Hematopoietic multipotent progenitor cell (in vitro differentiated cells): ENCODE data around the gene TFAP2B. TPM values are rescaled to one million over a fixed set of nuclear protein-coding genes. Genes with fewer than 3 reads are reported as not detected.

Experiments
- DNase-seq, 3 donors: peaks; one replicate each; pipeline ENCODE4 v3.0.0-alpha.2; 2011 to 2015; ENCODE audit warnings: low read depth in 2 of 3, low spot score in 2 of 3
- total RNA-seq: library from RNA; depleted of rRNA; stranded (reverse); fragments of >200 nt; gene quantifications from one replicate; pipeline ENCODE4 v1.2.3, GENCODE V29; 2012

The TFAP2B gene
- under 0.01 TPM for total RNA-seq

DNA sequence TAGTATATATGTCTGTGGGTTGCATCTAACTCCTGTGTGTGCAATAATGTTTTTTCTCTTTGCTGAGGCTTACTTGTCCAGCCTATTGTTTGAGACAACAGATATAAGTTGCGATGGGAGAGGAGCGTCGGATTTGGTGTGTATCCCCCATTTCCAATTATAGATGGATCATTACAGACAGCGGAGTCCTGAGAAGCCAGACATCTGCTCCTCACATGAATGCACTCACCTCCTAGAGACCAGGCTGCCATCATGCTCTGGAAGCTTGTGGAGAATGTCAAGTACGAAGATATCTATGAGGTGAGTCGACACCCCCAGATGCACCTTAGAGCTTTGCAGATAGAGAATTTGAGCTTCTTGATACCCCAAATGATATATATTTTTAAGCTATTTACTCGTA is at the start of gene TFAP2B:
Gene TFAP2B (plus strand): TSS at position 199 of the 400 bp plus-strand sequence. CDS start 21 bp downstream, at position 220.
- no peak for DNase-seq

DNA sequence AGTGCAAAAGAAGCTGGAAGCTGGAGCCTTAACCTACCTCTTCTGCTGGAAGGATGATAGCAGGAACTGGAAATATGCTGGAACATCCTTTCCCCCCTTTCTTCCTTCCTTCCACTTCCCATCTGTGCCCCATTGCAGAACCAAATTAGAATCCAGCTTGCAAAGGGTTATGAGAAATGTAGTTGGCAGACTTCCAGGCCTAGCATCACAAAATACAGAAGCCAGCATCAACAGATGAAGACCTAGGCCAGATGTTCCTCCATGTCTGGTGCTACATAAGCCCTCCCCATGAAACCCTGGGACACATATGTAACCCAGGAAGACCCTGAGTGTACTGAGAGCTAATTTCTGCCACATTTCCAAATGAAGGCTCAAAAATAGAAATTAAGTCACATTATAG is 40.0 kb upstream of the TFAP2B start:
- no peak for DNase-seq

DNA sequence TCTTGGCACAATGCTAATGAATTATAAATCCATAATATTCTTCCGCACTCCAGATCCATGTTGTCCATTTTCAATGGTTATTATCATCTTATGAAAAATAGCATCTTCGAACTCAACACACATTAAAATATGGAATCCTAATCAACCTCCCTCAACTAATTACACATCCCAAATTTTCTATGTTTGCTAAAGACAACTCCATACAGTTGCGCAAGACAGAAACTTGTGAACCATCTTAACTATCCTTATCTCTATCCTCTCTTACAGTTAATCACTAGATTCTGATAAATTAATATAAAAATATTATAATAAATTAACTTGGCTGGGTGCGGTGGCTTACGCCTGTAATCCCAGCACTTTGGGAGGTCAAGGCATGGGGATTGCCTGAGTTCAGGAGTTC is 38.3 kb upstream of the TFAP2B start:
- no peak for DNase-seq

DNA sequence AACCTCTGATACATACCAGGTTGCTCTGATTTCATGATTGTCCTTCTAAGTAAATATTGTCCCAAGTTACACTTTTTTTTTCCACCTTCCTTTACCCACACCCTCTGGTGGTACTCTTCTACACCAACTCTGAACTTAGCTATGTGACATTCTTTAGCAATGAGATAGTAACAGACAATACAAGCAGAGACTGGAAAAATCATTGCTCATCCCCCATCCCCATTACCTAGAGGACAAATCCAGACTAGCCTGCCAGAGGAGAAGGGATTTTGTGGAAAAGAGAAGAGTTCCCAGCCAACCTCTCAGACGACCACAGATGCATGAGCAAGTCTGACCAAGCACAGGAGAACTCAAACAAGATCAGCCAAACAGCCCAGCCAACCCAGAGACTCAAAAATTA is 32.8 kb upstream of the TFAP2B start:
- no peak for DNase-seq

DNA sequence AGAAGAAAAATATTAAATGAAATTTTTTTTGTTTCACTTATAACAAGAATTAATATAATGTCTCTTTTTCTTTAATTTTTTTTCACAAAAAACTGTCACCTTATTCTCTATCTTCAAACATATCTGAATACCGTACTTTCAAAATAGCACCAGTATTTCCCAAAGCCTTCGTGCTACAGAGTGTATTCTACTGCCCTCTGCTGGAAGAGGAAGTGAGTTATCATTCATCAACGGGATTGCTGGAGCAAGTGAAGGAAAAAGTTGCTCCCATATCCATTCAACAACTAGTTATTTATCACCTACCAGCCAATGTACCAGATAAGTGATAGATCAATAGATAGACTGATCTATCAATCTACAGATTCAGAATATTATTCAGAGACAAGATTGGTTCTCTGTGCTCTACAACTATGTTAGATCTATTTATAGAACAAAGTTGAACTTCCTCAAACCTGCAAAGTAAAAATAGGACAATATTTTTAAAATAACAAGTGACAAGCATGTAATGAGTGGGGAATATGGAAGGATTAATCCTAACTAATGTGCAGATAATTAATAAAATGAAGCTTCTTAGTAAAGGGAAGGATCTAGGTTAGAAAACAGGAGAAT is 26.7 kb upstream of the TFAP2B start:
- DNase-seq, result peak in 2 of 3 donors; percentile 16 to 42

DNA sequence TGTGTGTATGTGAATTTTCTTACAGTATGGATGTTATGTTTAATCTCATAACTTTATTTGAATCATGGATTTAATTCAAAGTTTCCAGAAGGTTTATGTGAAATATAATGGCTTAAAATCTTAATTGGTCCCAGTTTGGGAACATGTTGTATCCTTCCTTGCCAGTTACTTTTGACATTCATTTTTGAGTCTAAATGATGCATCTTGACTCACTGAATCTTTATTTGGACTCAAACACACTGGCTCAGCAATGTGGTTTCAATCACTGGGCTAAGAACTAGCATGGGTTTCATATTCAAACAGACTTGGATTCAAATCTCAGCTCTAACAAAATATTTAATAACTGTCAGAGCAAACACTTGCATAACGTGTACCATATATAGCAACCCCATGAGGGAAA is 25.9 kb upstream of the TFAP2B start:
- DNase-seq, result no peak

DNA sequence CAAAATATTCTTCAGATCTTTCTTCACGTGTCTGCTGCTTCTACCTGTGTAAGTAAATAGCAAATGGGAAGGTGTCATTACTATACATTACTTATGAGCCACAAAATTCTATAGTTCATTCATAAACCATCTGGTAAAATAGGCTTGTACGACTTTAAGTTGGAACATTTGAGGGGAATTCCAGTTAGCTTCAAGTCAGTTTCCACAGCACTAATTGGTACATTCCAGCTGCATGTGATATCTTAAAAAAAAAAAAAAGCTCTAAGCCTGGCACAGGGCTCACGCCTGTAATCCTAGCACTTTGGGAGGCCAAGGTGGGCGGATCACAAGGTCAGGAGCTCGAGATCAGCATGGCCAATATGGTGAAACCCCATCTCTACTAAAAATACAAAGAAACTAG is 23.1 kb upstream of the TFAP2B start:
- DNase-seq, result no peak

DNA sequence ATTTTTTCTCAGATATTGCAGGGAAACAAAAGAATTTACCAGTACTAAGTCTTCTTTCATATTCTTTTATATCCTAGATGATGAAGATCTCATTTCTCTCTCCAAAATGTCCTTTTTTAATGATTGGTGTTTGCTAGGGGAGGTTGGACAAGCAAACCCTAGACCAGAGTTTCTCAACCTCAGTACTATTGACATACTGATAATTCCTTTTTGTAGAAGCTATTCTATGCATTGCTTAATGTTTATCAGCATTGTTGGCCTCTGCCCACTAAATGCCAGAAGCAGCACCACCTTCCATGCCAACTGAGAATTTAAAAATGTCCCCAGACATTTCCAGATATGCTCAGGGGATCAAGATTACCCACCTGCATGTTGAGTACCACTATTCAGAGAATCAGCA is 14.4 kb upstream of the TFAP2B start:
- no peak for DNase-seq

DNA sequence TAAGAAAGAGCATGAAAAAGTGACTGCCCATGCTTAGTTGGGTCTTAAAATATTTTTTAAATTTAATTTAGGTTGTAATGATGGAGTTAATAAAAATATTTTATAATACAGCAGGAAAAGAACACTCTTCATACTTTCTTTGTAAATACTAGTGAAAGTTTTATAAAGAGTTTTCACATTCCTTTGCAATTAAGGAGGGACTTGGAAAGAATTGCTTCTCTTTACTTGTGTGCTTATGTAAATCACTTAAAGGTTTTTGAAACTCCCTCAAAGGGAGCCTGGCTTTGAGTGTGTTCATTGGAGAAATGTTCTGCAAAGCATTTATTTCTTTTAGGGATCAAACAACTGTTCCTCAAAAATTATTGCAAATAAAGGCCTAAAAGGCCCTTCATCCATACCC is 11.6 kb upstream of the TFAP2B start:
- DNase-seq, result no peak

DNA sequence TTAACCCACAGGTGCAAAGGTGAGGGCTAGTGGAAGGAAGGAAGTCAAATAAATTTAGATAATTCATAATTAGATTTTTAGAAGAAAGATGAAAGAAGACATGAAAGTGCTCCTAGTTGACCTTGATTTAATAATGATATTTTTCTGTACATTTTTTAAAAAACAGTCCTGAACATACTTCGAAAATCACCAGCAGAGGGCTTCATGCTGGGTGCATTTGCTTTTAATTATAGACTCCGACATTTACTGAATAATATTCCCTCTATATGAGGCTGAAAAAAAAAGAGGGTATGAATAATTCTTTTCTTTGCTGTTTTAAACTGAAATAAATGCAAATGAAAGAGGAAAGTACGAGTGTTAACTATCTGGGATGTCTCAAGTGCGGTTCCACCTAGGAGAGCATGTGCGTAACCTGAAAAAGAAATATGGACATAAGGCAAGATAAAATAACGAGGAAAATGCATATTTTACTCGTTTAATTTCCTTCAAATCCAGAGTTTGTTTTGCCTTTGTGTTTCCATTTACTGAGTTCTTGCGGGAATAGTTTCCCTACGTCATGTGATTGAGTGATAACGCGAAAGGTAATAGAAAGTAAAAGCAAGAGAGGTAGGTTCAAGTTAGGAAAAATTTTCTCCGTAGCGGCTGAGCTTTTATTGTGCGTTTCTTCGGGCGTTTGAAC is 3.1 kb upstream of the TFAP2B start:
- DNase-seq, result peak in 1 of 3 donors; percentile 56

DNA sequence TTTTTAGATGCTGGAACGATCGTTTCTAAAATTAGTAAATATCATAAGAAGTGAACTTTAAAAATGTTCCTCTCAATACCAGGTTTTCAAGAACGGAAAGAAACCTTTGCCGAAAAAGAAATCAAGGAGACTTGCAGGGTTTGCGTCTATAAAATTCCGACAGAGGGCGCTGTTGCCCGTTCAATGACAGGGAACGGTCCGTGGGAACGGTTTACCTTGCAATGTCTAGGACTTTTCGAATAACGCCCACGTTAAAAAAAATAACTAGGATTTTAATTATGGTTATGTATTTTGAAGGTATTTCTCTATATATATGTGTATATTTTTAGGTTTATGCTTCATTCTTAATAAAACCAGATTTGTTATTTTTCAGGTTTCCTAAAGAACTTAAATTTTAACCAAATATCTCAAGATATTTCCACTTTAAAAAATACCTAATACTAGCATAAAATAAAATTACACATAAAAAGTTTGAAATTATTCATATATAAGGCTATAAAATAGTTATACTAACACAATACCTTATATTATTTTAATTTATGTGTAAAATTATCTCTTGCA is 2.5 kb upstream of the TFAP2B start:
- peak; percentile 7 to 85 (median 71) for DNase-seq

DNA sequence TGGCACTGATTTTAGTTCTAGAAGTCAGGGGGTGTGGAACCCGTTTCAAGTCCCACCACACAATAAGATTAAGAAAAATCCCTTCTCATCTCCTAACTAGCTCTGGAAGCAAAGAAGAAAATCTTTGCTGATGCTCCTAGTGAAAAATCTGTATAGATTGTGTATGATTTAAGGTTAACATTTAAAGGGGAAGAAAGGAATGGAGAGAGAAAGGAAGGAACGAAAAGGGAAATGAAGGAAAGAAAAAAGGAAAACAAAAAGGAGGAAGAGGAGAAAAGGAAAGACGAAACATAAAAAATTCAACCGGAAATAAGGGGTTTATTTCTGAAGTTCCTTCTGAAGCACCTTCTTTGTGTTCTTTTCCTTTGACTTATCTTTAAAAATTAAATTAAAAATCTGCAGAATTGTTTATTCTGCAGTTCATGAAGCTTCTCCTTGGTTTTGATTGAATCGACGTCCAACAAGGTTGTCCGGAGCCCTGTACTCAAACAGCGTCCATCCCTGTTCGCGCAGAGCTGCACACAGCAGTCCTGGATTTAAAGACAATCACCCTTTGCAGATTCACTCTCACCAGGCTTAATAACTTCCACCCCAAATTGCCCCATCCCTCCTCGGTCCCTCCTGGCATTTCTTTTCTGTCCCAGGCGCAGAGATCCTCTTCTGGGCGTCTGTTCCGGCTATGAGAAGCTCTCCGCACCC is 1.6 kb upstream of the TFAP2B start:
- DNase-seq, result no peak

DNA sequence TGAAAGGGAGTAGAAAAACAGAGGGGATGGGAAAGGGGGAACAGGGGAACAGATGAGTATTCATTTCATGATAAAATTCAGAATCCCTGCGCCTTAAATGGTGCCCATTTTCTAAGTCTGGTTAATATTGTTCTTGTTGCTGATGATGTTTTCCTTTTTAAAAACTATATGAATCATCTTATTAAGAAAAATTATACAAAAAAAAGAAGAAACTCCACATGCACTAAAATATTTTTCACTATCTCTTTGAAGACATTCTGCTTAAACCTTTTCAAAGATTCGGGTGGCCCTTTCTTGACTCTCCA is 1.1 kb upstream of the TFAP2B start:
- DNase-seq, result no peak

DNA sequence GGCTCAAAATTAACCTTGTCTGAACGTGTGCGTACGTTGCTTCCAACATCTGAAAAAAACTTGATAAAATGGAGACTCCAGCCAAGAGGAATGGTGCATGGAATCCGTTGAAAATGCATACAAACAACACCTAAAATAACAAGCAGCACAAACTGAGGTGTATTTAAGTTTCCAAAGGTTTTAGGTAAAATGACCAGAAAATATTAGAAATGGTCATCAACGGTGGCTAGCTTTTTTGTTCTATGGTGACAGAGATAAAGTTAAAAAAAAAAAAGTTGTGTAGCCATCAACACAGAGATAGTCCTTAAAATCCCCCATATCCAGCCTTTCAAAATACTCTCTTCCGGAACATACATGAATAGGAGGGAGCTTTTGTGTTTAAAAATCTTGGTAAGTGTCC is 651 bp upstream of the TFAP2B start:
- DNase-seq, result no peak

DNA sequence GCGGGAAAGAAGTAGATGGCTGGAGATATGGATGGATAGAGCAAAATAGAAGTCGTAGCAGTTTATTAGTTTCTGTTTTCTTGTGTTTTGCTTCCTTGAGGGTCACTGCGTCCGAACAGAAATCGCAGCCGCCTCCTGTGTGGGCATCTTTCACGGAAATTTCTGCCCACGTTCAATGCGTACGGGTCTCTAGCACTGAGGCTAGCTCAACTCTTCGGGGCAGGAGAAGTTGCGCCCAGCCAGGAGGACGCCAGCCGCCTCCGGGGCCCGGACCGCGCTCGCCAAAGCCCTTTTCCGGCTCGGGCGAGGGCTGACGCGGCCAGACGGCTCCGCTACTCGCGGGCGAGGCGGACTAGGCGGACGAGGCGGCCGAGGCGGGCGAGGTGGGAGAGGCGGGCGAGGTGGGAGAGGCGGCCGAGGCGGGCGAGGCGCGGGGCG is 814 bp downstream of the TFAP2B start:
- no peak for DNase-seq

DNA sequence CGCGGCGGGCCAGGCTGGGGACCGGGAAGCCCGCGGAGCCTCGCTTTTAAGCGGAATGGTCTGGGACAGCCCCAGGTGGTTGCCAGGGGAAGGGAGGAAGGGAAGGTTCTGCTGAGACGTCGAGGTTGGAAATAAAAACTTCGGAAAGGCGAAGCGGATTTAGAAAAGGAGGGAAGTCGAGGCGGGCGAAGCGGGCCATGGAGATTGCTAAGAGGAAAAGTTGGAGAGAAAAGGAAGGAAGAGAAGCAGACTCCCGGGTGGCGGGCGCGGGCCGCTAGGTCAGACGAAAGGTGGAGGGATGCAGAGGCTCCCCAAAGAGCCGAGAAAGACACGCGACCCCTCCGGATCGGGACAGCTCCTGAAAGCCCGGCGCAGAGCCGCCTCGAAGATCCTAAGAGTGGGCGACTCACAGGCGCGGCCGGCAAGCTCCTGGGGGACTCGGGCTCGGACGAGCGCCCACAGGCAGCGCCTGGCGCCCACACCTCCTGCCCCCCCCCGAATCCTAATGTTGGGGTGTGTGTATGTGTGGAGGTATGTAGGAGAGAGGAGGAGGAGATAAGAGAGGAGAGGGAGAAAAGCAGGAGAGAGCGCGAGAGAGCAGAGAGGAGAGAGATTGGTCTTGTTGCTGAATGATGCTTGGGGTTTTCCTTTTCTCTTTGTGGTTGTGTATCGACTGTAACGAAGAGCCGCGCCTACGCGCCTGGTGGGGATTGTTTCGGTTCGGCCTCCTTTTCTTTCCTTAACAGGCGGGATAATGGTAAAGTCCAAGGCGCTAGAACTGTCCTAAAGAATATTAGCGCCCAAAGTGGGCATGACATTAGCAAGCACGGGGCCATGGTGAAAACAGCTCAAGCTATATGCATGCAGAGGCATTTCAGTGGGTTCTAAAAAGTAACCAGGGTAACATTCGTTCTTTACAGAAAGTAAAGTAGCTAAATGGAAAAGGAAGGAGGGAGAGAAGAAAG is 1.5 kb downstream of the TFAP2B start:
- DNase-seq, result no peak

DNA sequence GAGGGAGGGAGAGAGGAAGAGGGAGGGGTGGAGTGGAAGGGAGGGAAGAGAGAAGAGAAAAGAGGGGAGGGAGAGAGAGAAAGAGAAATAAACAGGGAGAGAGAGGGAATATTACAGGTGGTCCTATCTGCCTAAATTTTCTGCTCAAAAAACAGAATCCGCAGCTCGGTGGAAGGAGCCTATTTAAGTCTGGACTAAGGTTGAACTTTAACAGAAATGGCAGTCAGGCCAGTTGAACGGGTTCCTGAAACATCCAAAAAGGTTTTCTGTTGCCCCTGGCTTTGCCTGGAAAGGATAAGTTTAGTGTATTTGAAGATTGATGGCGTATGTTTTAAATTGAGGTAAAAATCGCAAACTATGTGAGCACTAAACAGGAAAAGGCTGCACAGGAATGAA is 2.2 kb downstream of the TFAP2B start:
- DNase-seq, result no peak

DNA sequence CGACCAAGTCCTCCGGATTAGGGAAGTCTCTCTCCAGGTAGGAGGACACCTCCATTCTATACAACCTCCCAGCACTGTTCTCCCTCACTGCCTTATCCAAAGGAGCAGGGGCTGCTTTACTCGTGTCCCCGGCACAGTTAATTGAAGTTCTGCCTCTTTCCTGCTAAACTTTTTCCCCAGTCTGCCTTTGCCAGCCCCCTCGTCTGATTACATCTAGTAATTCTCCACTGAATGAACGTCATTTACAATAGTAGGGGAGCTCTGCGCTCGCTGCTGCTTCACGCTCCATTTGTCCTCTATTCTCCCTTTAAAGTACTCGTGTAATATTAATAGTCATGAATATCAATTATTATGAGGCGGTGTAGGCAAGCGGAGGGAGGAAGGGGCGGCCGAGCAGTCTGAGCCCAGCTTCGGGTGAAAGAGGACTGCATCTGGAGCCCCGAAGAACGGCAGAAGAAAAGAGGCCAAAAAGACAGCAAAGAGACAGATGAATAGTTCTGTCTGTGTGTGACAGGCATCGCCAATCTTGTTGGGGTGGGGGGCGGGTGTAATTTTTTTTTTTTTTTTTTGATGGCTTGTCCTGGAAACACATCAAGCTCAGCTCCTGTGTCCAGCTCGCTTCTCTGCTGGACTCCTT is 2.9 kb downstream of the TFAP2B start:
- DNase-seq, result no peak

DNA sequence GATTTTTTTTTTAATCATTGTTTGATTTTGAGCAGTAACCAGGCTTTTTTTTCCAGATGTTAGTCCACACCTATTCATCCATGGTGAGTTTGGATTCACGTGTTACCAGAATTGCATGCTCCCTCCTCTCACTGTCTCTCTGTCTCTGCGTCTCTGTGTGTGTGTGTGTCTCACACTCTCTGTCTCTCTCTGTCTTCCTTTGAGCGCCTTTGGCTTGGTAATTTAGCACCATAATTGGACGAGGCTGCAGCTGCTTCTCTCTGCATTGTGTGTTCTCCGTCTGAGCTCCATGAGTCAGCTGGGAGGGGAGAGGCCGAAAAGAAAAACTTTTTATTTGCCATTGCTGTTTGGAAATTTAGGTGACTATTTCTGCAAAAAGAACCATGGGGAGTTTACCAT is 3.4 kb downstream of the TFAP2B start:
- DNase-seq, result no peak
